SK-N-SH (cell line): ENCODE data around the gene MTERF4. TPM values are rescaled to one million over a fixed set of nuclear protein-coding genes. Genes with fewer than 3 reads are reported as not detected.

Source experiments
- CTCF ChIA-PET: fragments of 300-600, 350-600 bp; formaldehyde crosslinking; extraction: SDS; loops from one replicate; lab custom pipeline; 2021; lab: Yijun Ruan, JAX
- POLR2A ChIA-PET: fragments of 350-600 bp; sonication (Branson Sonifier 250); formaldehyde crosslinking; extraction: SDS; loops from one replicate; lab custom pipeline; 2020; ENCODE audit warnings: antibody characterized with exemption, inconsistent platforms; lab: Yijun Ruan, JAX
- DNase-seq: peaks from one replicate; pipeline ENCODE4 v3.0.0; 2012
- H2AFZ ChIP-seq: fragments of 200-600 bp; sonication (generic); 2 replicates; pipeline ENCODE4 v1.8.1; 2016; ENCODE audit warnings: antibody characterized with exemption, mild to moderate bottlenecking, low read depth
- H3F3A ChIP-seq: fragments of 200-600 bp; sonication (generic); replicated peaks from 2 replicates; pipeline ENCODE3; 2016; ENCODE audit warnings: antibody characterized with exemption, mild to moderate bottlenecking; ENCODE audit not compliant: insufficient read depth
- H3K27ac ChIP-seq, 2 experiments: fragments of 200-500 bp in 1 of 2; fragments of 200-600 bp in 1 of 2; sonication (Bioruptor generic) in 1 of 2; sonication (generic), shearing (Covaris generic) in 1 of 2; 2 replicates each; pipeline versions ENCODE4 v1.5.1 to v1.6.1; 2014 to 2016; ENCODE audit warnings: low read depth in 2 of 2, inconsistent platforms in 1 of 2, low read length in 1 of 2, mild to moderate bottlenecking in 1 of 2, mixed read lengths in 1 of 2
- H3K27me3 ChIP-seq: fragments of 200-600 bp; sonication (generic), shearing (Covaris generic); 2 replicates; pipeline ENCODE4 v1.6.1; 2016; ENCODE audit warnings: mixed run types; ENCODE audit not compliant: insufficient read depth
- H3K36me3 ChIP-seq, 2 experiments: fragments of 200-500 bp in 1 of 2; fragments of 200-600 bp in 1 of 2; sonication (Bioruptor generic) in 1 of 2; sonication (generic) in 1 of 2; replicated peaks in 1 of 2; 2 replicates each; pipeline versions ENCODE3 to v1.5.1; 2014 to 2016; ENCODE audit warnings: low read length in 1 of 2, mild to moderate bottlenecking in 1 of 2; ENCODE audit not compliant: insufficient read depth in 2 of 2, control insufficient read depth in 1 of 2
- H3K4me1 ChIP-seq, 2 experiments: fragments of 200-500 bp in 1 of 2; fragments of 200-600 bp in 1 of 2; sonication (Bioruptor generic) in 1 of 2; sonication (generic), shearing (Covaris generic) in 1 of 2; 2 replicates each; pipeline versions ENCODE4 v1.5.1 to v1.6.1; 2014 to 2016; ENCODE audit warnings: low read depth in 1 of 2, low read length in 1 of 2, mixed run types in 1 of 2; ENCODE audit not compliant: insufficient read depth in 2 of 2, control insufficient read depth in 1 of 2
- H3K4me2 ChIP-seq: fragments of 200-600 bp; sonication (generic), shearing (Covaris generic); 2 replicates; pipeline ENCODE4 v1.6.1; 2017; ENCODE audit warnings: mixed run types
- H3K4me3 ChIP-seq, 2 experiments: fragments of 200-500 bp in 1 of 2; fragments of 200-600 bp in 1 of 2; sonication (Bioruptor generic) in 1 of 2; sonication (generic), shearing (Covaris generic) in 1 of 2; 2 replicates each; pipeline versions ENCODE4 v1.5.1 to v1.8.1; 2014 to 2016; ENCODE audit warnings: low read depth in 2 of 2, inconsistent platforms in 1 of 2, low read length in 1 of 2, mild to moderate bottlenecking in 1 of 2, mixed read lengths in 1 of 2, moderate library complexity in 1 of 2
- H3K79me2 ChIP-seq: fragments of 200-600 bp; sonication (generic); 2 replicates; pipeline ENCODE4 v1.8.1; 2017; ENCODE audit warnings: mild to moderate bottlenecking; ENCODE audit not compliant: insufficient read depth
- H3K9ac ChIP-seq: fragments of 200-600 bp; sonication (generic); 2 replicates; pipeline ENCODE4 v1.6.1; 2017; ENCODE audit warnings: mixed run types
- H3K9me2 ChIP-seq: fragments of 200-600 bp; sonication (generic); 2 replicates; pipeline ENCODE4 v1.6.1; 2017; ENCODE audit warnings: mixed run types
- H3K9me3 ChIP-seq: fragments of 200-600 bp; sonication (generic); 2 replicates; pipeline ENCODE4 v1.6.1; 2017; ENCODE audit warnings: mixed run types, mild to moderate bottlenecking, moderate library complexity
- H4K20me1 ChIP-seq: fragments of 200-600 bp; sonication (generic); 2 replicates; pipeline ENCODE4 v1.6.1; 2017; ENCODE audit warnings: mild to moderate bottlenecking, mixed run types; ENCODE audit not compliant: insufficient read depth
- CHD2 ChIP-seq: fragments of 150-350 bp; IDR thresholded peaks from 2 replicates; pipeline ENCODE4 v1.6.1; 2018; ENCODE audit warnings: low read length; ENCODE audit not compliant: partially characterized antibody
- EP300 ChIP-seq, 2 experiments: IDR thresholded peaks; 2 replicates each; pipeline versions ENCODE4 v1.4.0 to v1.6.1; 2012; ENCODE audit warnings: borderline replicate concordance in 1 of 2, low read depth in 1 of 2, low read length in 1 of 2
- EZH2phosphoT487 ChIP-seq: fragments of 200-600 bp; sonication (generic); IDR thresholded peaks from 2 replicates; pipeline ENCODE4 v1.6.1; 2017; ENCODE audit warnings: low read depth, mixed run types, mild to moderate bottlenecking, antibody characterized with exemption, moderate library complexity, borderline replicate concordance
- FOXM1 ChIP-seq: IDR thresholded peaks from 2 replicates; pipeline ENCODE4 v1.4.0; 2012; ENCODE audit warnings: low read depth, mild to moderate bottlenecking
- GATA2 ChIP-seq: sonication (generic); formaldehyde crosslinking; IDR thresholded peaks from 2 replicates; pipeline ENCODE4 v1.5.0; 2020; ENCODE audit warnings: mild to moderate bottlenecking, missing genetic modification reagents
- IRF3 ChIP-seq: fragments of 150-350 bp; IDR thresholded peaks from 2 replicates; pipeline ENCODE4 v1.6.1; 2016; ENCODE audit warnings: mild to moderate bottlenecking, low read depth, low read length
- MAX ChIP-seq: IDR thresholded peaks from 2 replicates; pipeline ENCODE4 v1.4.0; 2012; ENCODE audit warnings: low read depth
- MEF2A ChIP-seq: IDR thresholded peaks from 2 replicates; pipeline ENCODE4 v1.4.0; 2012; ENCODE audit warnings: low read depth, borderline replicate concordance
- MXI1 ChIP-seq: IDR thresholded peaks from 2 replicates; pipeline ENCODE4 v1.6.1; 2012; ENCODE audit warnings: mild to moderate bottlenecking, low read depth, low read length, improper control_type of control experiment
- PBX3 ChIP-seq: IDR thresholded peaks from 2 replicates; pipeline ENCODE4; 2012
- POLR2AphosphoS5 ChIP-seq: IDR thresholded peaks from 2 replicates; pipeline ENCODE4 v1.6.1; 2012; ENCODE audit warnings: low read depth, low read length
- RCOR1 ChIP-seq: fragments of 150-350 bp; IDR thresholded peaks from 2 replicates; pipeline ENCODE4 v1.6.1; 2017; ENCODE audit warnings: antibody characterized with exemption, low read length
- REST ChIP-seq: IDR thresholded peaks from 2 replicates; pipeline ENCODE4 v1.6.1; 2012; ENCODE audit warnings: mild to moderate bottlenecking, low read depth, low read length, moderate library complexity
- SMC3 ChIP-seq: IDR thresholded peaks from 2 replicates; pipeline ENCODE4 v1.6.1; 2012; ENCODE audit warnings: low read depth, low read length, improper control_type of control experiment
- TAF1 ChIP-seq: IDR thresholded peaks from 2 replicates; pipeline ENCODE4 v1.6.1; 2012; ENCODE audit warnings: low read depth, mild to moderate bottlenecking, low read length, moderate library complexity, borderline replicate concordance
- TCF12 ChIP-seq: IDR thresholded peaks from 2 replicates; pipeline ENCODE4 v1.4.0; 2012
- USF1 ChIP-seq: IDR thresholded peaks from 2 replicates; pipeline ENCODE4 v1.4.0; 2012; ENCODE audit warnings: low read depth, borderline replicate concordance
- USF2 ChIP-seq: fragments of 150-350 bp; IDR thresholded peaks from 2 replicates; pipeline ENCODE4 v1.6.1; 2017; ENCODE audit warnings: antibody characterized with exemption, low read length, low read depth, borderline replicate concordance
- WGBS: methylation state at CpG from one replicate; pipeline ENCODE4 v1.1.6; 2017; ENCODE audit warnings: low lambda C conversion rate; 5-methylcytosine and 5-hydroxymethylcytosine counted together
- polyA plus RNA-seq, 3 experiments: library from polyadenylated mRNA; depleted of rRNA; stranded (reverse); fragments of >200 nt; gene quantifications; 2 replicates each; pipeline ENCODE4 v1.2.3, GENCODE V29; 2012

The MTERF4 gene
- polyA plus RNA-seq, 1 of the 3 experiments (the other 2 are of a cell fraction) = 31.0 TPM

GRCh38 chr2:241047253-241048010 lies 54.7 kb downstream of the MTERF4 start:
- Histone ChIP-seq H3K36me3 (no peaks in the 10 kb centered on the region), H3K4me3 (no peak overlapping the region), H3K9me2 (no peaks in the 10 kb centered on the region), H3K27me3 (no peaks in the 10 kb centered on the region), H3K4me2 (no peak overlapping the region), H3K79me2 (no peaks in the 10 kb centered on the region), H3F3A (no peaks in the 10 kb centered on the region), H3K4me1 (no peaks in the 10 kb centered on the region; a peak in 1 of 4 replicates), H3K9ac (no peak overlapping the region), H3K27ac (no peak overlapping the region), H3K9me3 (no peaks in the 10 kb centered on the region), H2AFZ (no peak overlapping the region), H4K20me1 (no peaks in the 10 kb centered on the region)
- 23% methylated on average over 6 of the region's 6 CpGs for WGBS
- TF ChIP-seq MXI1 (no peak), GATA2 (CRISPR knock-in tag) (no peak), TCF12 (no peak), SMC3 (no peak), EP300 (IDR thresholded peaks at IDR 0.05; ENCODE audit: borderline replicate concordance in 1 of 2, low read depth in 1 of 2, low read length in 1 of 2) (no peak), IRF3 (no peak), USF1 (no peak), PBX3 (no peak), FOXM1 (no peak), USF2 (no peak), MAX (no peak), POLR2AphosphoS5 (no peak), REST (no peak), EZH2phosphoT487 (no peak), RCOR1 (no peak), TAF1 (no peak), CHD2 (no peak), MEF2A (no peak)
- no peak for DNase-seq
- ChIA-PET CTCF (interaction anchor here (0.6 to 1.9 kb wide), 2 partner anchors 10 to 239 kb away, joined by 3 to 5 read pairs; no protein-coding TSS in a partner anchor), POLR2A (no interaction called here)
